ENCODE data around the gene CTSE. TPM values are rescaled to one million over a fixed set of nuclear protein-coding genes. Genes with fewer than 3 reads are reported as not detected.

Gene CTSE
- total RNA-seq, 8 experiments from 2014 or later, result 0.76 TPM; not detected in 7

GRCh38 chr1:205977402-205978014, 46.2 kb downstream of the CTSE start:
- H3K27ac ChIP-seq, result no peak overlapping the region
- in situ Hi-C loops (cut with MboI; ENCODE audit: low pct_unique_long_range_greater_than_20kb in 2 of 9, low sequenced_read_pairs in 9 of 9, unreplicated experiment in 9 of 9), result loop anchor here in 3 of 9 experiments (25.0 kb wide), 2 partner anchors 135 to 315 kb away; partner anchors contain the start of gene AVPR1B (in 2 of the 3)
- WGBS, 10 experiments, result 90 to 100% (median 100%) methylated on average over 1 to 2 of the region's 2 CpGs; no CpG with 5 or more reads in 3 of the 10 experiments
- ATAC-seq (replicated peaks in 6 of 8), result peak; percentile 54 to 89 (median 66)
- no peak overlapping the region for H3K4me3 ChIP-seq
- peaks cover 19 to 20% of the 10 kb centered on the region in 2 donors for H3K4me1 ChIP-seq (replicated peaks in 1 of 2)

DNA sequence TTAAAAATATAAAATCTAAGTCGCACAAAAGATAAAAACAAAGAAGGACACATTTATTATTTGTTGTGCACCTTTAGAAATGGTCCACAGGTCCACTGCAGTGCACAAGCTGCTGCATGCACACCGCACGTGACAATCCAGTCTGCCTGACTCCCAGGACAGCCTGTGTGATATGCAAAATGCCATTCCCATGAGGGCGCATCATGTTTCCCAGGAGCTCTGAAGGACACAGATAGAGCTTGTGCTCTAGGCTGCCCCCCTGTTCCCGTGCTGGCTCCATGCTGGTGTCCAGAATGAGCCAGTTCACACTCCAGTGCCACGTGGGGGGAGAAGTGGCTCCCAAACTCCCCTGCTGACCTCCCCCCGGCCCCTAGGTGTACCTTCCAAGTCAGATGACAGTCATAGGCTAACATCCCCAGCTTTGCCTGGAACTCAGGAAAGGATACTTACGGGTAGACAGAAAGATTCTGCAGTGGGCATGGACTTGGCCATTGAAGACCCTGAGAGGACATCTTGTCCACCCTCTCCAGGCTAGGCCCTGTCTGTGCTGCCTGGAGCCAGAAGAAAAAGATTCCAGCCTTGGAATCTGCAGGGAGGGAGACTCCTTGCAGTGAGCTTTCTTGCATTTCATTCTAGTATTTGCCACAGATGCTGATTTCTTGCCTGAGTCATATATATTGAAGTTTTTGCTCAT, 46.8 kb downstream of the CTSE start:
- H3K27ac ChIP-seq, result peak overlapping the region in 1 of 2 donors; percentile 14
- 20 to 100% (median 58%) methylated on average over 1 to 8 of the region's 8 CpGs for WGBS, 10 experiments

DNA sequence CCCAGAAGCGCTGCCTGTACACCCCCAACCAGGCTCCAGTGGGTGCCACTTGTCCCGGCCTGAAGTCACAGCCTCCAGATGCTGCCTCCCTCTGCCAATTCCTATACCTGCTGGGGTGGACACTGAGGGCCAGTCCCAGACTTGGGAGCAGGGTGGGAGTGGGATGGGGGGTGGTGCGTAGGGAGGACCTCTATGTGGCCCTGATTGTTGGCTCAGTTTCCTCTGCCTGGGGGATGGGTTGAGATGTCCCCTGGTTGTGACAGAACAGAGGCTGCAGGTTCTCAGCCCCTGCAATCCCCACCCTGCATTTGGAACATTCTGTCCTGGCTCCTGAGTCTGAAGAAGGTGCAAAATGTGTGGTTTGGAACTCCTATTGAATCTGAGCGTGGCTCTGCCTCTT, 47.7 kb downstream of the CTSE start:
- ATAC-seq (replicated peaks in 6 of 8), result no peak
- Histone ChIP-seq H3K4me3 (no peak overlapping the region), H3K27ac (peak overlapping the region in 1 of 2 donors; percentile 3), H3K4me1 (replicated peaks in 1 of 2) (peaks cover 19 to 20% of the 10 kb centered on the region in 2 donors)
- in situ Hi-C loops (cut with MboI; ENCODE audit: low pct_unique_long_range_greater_than_20kb in 2 of 9, low sequenced_read_pairs in 9 of 9, unreplicated experiment in 9 of 9), result loop anchor here in 3 of 9 experiments (25.0 kb wide), 2 partner anchors 136 to 314 kb away; partner anchors contain the start of gene AVPR1B (in 2 of the 3)
- 60 to 86% (median 67%) methylated on average over 1 to 2 of the region's 4 CpGs; no CpG with 5 or more reads in 5 of the 10 experiments for WGBS, 10 experiments

More for the DNA sequence above, 46.8 kb downstream of the CTSE start:
- in situ Hi-C loops (cut with MboI; ENCODE audit: low pct_unique_long_range_greater_than_20kb in 2 of 9, low sequenced_read_pairs in 9 of 9, unreplicated experiment in 9 of 9), result loop anchor here in 3 of 9 experiments (25.0 kb wide), 2 partner anchors 135 to 315 kb away; partner anchors contain the start of gene AVPR1B (in 2 of the 3)
- peak; percentile 68 to 93 (median 92) for ATAC-seq (replicated peaks in 6 of 8)
- peaks cover 19 to 20% of the 10 kb centered on the region in 2 donors for H3K4me1 ChIP-seq (replicated peaks in 1 of 2)
- H3K4me3 ChIP-seq, result no peak overlapping the region

DNA sequence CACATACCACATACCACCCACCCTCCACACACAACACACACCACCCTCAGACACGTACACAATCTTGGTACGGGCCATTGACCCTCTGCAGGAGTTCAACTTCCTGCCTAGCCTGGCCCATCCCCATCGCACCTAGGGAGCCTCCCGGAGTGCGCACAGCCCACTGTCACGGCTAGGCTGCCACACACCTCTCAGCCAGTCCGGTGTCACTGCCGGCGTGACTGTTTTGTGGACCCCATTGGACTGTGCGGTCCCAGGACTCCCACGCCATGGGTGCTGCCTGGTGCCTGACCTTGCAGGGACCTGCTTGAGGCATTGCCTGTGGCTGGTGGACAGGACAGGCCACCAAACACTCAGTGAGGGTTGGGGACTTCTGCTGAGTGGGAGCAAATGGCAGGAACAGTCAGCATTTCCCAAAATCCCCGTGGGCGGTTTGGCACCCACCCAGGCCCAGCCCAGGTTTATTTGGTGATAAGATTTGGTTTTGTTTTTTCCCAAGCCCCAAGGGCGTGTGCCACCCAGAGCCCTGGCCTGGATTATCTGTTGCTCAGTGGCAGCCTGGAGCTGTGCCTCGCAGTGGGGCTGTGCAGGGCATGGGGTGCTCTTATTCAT, 48.2 kb downstream of the CTSE start:
- ATAC-seq (replicated peaks in 6 of 8), result peak in 1 of 8 experiments; percentile 4
- Histone ChIP-seq H3K4me1 (replicated peaks in 1 of 2) (peaks cover 18 to 19% of the 10 kb centered on the region in 2 donors), H3K27ac (no peak overlapping the region), H3K4me3 (no peak overlapping the region)
- WGBS, 10 experiments, result 87 to 100% (median 95%) methylated on average over 1 to 9 of the region's 15 CpGs; no CpG with 5 or more reads in 6 of the 10 experiments
- in situ Hi-C loops (cut with MboI; ENCODE audit: low pct_unique_long_range_greater_than_20kb in 2 of 9, low sequenced_read_pairs in 9 of 9, unreplicated experiment in 9 of 9), result loop anchor here in 3 of 9 experiments (25.0 kb wide), 2 partner anchors 137 to 313 kb away; partner anchors contain the start of gene AVPR1B (in 2 of the 3)

- Histone ChIP-seq H3K4me1 (replicated peaks in 1 of 2) (peaks cover 13% of the 10 kb centered on the region in 2 donors), H3K4me3 (no peak overlapping the region), H3K27ac (no peak overlapping the region)
- 16 to 94% (median 76%) methylated on average over 1 to 3 of the region's 3 CpGs; no CpG with 5 or more reads in 1 of the 10 experiments for WGBS, 10 experiments
- no peak for ATAC-seq (replicated peaks in 6 of 8)
- in situ Hi-C loops (cut with MboI; ENCODE audit: low pct_unique_long_range_greater_than_20kb in 2 of 9, low sequenced_read_pairs in 9 of 9, unreplicated experiment in 9 of 9), result loop anchor here in 5 of 9 experiments (25.0 kb wide), 3 partner anchors 138 to 312 kb away; partner anchors contain the start of genes AVPR1B (in 2 of the 5) and RAB29 (in 2 of the 5)
Measured at GRCh38 chr1:205974712-205975111, 49.0 kb downstream of the CTSE start.

GRCh38 chr1:205973377-205974232, 50.1 kb downstream of the CTSE start:
- no peak for ATAC-seq (replicated peaks in 6 of 8)
- peaks cover 13% of the 10 kb centered on the region in 2 donors for H3K4me1 ChIP-seq (replicated peaks in 1 of 2)
- WGBS, 10 experiments, result 25 to 100% (median 92%) methylated on average over 1 to 6 of the region's 8 CpGs; no CpG with 5 or more reads in 1 of the 10 experiments
- no peak overlapping the region for H3K4me3 ChIP-seq
- in situ Hi-C loops (cut with MboI; ENCODE audit: low pct_unique_long_range_greater_than_20kb in 2 of 9, low sequenced_read_pairs in 9 of 9, unreplicated experiment in 9 of 9), result loop anchor here in 3 of 9 experiments (25.0 kb wide), 2 partner anchors 186 to 311 kb away; partner anchors contain the start of gene RAB29 (in 2 of the 3)
- no peak overlapping the region for H3K27ac ChIP-seq

GRCh38 chr1:205972491-205973168, 51.1 kb downstream of the CTSE start:
- in situ Hi-C loops (cut with MboI; ENCODE audit: low pct_unique_long_range_greater_than_20kb in 2 of 9, low sequenced_read_pairs in 9 of 9, unreplicated experiment in 9 of 9), result loop anchor here in 3 of 9 experiments (25.0 kb wide), 2 partner anchors 185 to 310 kb away; partner anchors contain the start of gene RAB29 (in 2 of the 3)
- H3K4me1 ChIP-seq (replicated peaks in 1 of 2), result peaks cover 13% of the 10 kb centered on the region in 2 donors
- H3K27ac ChIP-seq, result no peak overlapping the region
- H3K4me3 ChIP-seq, result no peak overlapping the region
- whole genome bisulfite sequencing, 10 experiments, result 56 to 96% (median 80%) methylated on average over 4 to 11 of the region's 11 CpGs; no CpG with 5 or more reads in 3 of the 10 experiments
- ATAC-seq (replicated peaks in 6 of 8), result no peak

DNA sequence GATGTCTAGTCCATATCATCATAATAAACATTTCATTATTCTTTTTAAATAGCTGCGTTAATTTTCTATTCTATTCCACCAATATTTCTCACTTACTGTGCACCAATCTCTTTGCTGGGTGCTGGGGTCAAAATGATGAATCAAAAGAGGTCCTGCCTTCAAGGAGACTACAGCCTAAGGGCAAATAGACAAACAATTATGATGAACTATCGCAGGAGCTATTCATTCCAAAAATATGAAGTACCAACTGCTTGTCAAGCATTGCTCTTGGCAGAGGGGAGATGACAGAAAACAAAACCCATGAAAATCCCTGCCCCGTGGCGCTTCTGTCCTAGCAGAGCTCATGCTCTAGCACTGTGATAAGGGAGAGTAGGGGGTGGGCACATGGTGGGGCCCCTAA, 51.6 kb downstream of the CTSE start:
- H3K4me3 ChIP-seq, result no peak overlapping the region
- 62 to 100% (median 84%) methylated on average over 1 to 4 of the region's 4 CpGs; no CpG with 5 or more reads in 1 of the 10 experiments for WGBS, 10 experiments
- ATAC-seq (replicated peaks in 6 of 8), result no peak
- H3K27ac ChIP-seq, result no peak overlapping the region
- in situ Hi-C loops (cut with MboI; ENCODE audit: low pct_unique_long_range_greater_than_20kb in 2 of 9, low sequenced_read_pairs in 9 of 9, unreplicated experiment in 9 of 9), result loop anchor here in 3 of 9 experiments (25.0 kb wide), 2 partner anchors 185 to 310 kb away; partner anchors contain the start of gene RAB29 (in 2 of the 3)
- peaks cover 10 to 11% of the 10 kb centered on the region in 2 donors for H3K4me1 ChIP-seq (replicated peaks in 1 of 2)

- no peak overlapping the region for H3K27ac ChIP-seq
- WGBS, 10 experiments, result 67 to 100% (median 78%) methylated on average over 1 to 4 of the region's 4 CpGs
- no peak overlapping the region for H3K4me3 ChIP-seq
- ATAC-seq (replicated peaks in 6 of 8), result no peak
- in situ Hi-C loops (cut with MboI; ENCODE audit: low pct_unique_long_range_greater_than_20kb in 2 of 9, low sequenced_read_pairs in 9 of 9, unreplicated experiment in 9 of 9), result loop anchor here in 3 of 9 experiments (25.0 kb wide), 2 partner anchors 184 to 309 kb away; partner anchors contain the start of gene RAB29 (in 2 of the 3)
- peaks cover under 1% of the 10 kb centered on the region in 2 donors for H3K4me1 ChIP-seq (replicated peaks in 1 of 2)
Measured at GRCh38 chr1:205971082-205971481, 52.6 kb downstream of the CTSE start.

- in situ Hi-C loops (cut with MboI; ENCODE audit: low pct_unique_long_range_greater_than_20kb in 2 of 9, low sequenced_read_pairs in 9 of 9, unreplicated experiment in 9 of 9), result loop anchor here in 3 of 9 experiments (25.0 kb wide), 2 partner anchors 183 to 308 kb away; partner anchors contain the start of gene RAB29 (in 2 of the 3)
- no peak overlapping the region for H3K4me3 ChIP-seq
- WGBS, 10 experiments, result 0 to 64% (median 33%) methylated on average over 1 of the region's 1 CpG; no CpG with 5 or more reads in 1 of the 10 experiments
- peaks cover 4% of the 10 kb centered on the region in 2 donors for H3K4me1 ChIP-seq (replicated peaks in 1 of 2)
- ATAC-seq (replicated peaks in 6 of 8), result peak in 2 of 8 experiments; percentile 29 to 64
- H3K27ac ChIP-seq, result no peak overlapping the region
Measured at GRCh38 chr1:205970486-205970885, 53.2 kb downstream of the CTSE start.

- WGBS, 10 experiments, result 40 to 100% (median 81%) methylated on average over 1 to 8 of the region's 8 CpGs; no CpG with 5 or more reads in 2 of the 10 experiments
- in situ Hi-C loops (cut with MboI; ENCODE audit: low pct_unique_long_range_greater_than_20kb in 2 of 9, low sequenced_read_pairs in 9 of 9, unreplicated experiment in 9 of 9), result loop anchor here in 3 of 9 experiments (25.0 kb wide), 2 partner anchors 182 to 307 kb away; partner anchors contain the start of gene RAB29 (in 2 of the 3)
- H3K4me1 ChIP-seq (replicated peaks in 1 of 2), result peaks cover 9 to 13% of the 10 kb centered on the region in 2 donors
- no peak for ATAC-seq (replicated peaks in 6 of 8)
- no peak overlapping the region for H3K27ac ChIP-seq
- H3K4me3 ChIP-seq, result no peak overlapping the region
Measured at GRCh38 chr1:205969229-205969628, 54.5 kb downstream of the CTSE start.

Data from motor neuron (in vitro differentiated cells).